Karpas-422 (cell line): ENCODE data around the gene PPL. TPM values are rescaled to one million over a fixed set of nuclear protein-coding genes. Genes with fewer than 3 reads are reported as not detected.

Source experiments
- DNase-seq: peaks from one replicate; pipeline ENCODE4 v3.0.0-alpha.2; 2015
- H2AFZ ChIP-seq: fragments of 200-600 bp; sonication (generic); 2 replicates; pipeline ENCODE4 v1.6.1; 2014; ENCODE audit warnings: antibody characterized with exemption, low read length, mixed read lengths
- H3K27ac ChIP-seq: fragments of 200-600 bp; sonication (generic); 2 replicates; pipeline ENCODE4 v1.5.1; 2014; ENCODE audit warnings: mild to moderate bottlenecking, low read length, moderate library complexity
- H3K27me3 ChIP-seq: fragments of 200-600 bp; sonication (generic); 2 replicates; pipeline ENCODE4 v1.6.1; 2014; ENCODE audit warnings: low read length, mixed read lengths
- H3K36me3 ChIP-seq: fragments of 200-600 bp; sonication (generic); 2 replicates; pipeline ENCODE4 v1.6.1; 2014; ENCODE audit warnings: low read length, mixed read lengths; ENCODE audit not compliant: insufficient read depth
- H3K4me1 ChIP-seq: fragments of 200-600 bp; sonication (generic); 2 replicates; pipeline ENCODE4 v1.6.1; 2014; ENCODE audit warnings: mild to moderate bottlenecking, low read length, mixed read lengths
- H3K4me2 ChIP-seq: fragments of 200-600 bp; sonication (generic); 2 replicates; pipeline ENCODE4 v1.6.1; 2014; ENCODE audit warnings: low read length, low read depth, mild to moderate bottlenecking; ENCODE audit not compliant: poor library complexity, severe bottlenecking
- H3K4me3 ChIP-seq: fragments of 200-600 bp; sonication (generic); 2 replicates; pipeline ENCODE4 v1.5.1; 2014; ENCODE audit warnings: mild to moderate bottlenecking, antibody characterized with exemption, low read length, mixed read lengths
- H3K79me2 ChIP-seq: fragments of 200-600 bp; sonication (generic); 2 replicates; pipeline ENCODE4 v1.6.1; 2014; ENCODE audit warnings: mild to moderate bottlenecking, low read length, mixed read lengths
- H3K9ac ChIP-seq: fragments of 200-600 bp; sonication (generic); 2 replicates; pipeline ENCODE4 v1.6.0; 2014; ENCODE audit warnings: low read length
- H3K9me2 ChIP-seq: fragments of 200-600 bp; sonication (generic), shearing (Covaris generic); replicated peaks from 2 replicates; pipeline ENCODE4 v1.6.0; 2014; ENCODE audit warnings: mild to moderate bottlenecking, low read length, moderate library complexity; ENCODE audit not compliant: insufficient read depth
- H3K9me3 ChIP-seq: fragments of 300-700, 200-600 bp; sonication (generic); 2 replicates; pipeline ENCODE4 v1.6.1; 2014; ENCODE audit warnings: low read length, mixed read lengths
- H4K20me1 ChIP-seq: fragments of 200-600 bp; sonication (generic); 2 replicates; pipeline ENCODE4 v1.6.1; 2014; ENCODE audit warnings: mild to moderate bottlenecking, antibody characterized with exemption, low read length, low read depth; ENCODE audit not compliant: insufficient read depth
- total RNA-seq: library from RNA; depleted of rRNA; stranded (reverse); fragments of >200 nt; shearing (Covaris generic); gene quantifications from 2 replicates; pipeline ENCODE4 v1.2.3, GENCODE V29; 2014; ENCODE audit warnings: low replicate concordance; rRNA removed

Gene PPL
- total RNA-seq, 1 experiment from 2014 or later = not detected

DNA sequence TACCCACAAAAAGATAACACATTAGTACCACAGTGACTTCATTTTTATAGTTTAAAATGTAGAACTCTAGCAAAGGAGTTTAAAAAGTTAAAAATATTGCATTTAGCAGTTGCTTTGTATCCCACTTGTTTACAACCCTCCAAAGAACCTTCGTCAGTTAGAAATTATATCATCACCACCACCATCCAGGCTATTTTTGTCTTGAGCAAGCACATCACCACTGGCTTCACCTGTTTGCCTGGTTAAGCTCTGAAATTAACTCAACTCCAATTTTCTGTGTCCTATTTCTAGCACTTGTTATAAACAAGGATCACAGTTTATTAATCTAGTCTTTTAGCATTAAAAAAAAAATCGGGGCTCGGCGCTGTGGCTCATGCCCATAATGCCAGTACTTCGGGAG lies 96.0 kb downstream of the PPL start:
- no peak for DNase-seq
- peaks cover 8% of the 10 kb centered on the region for H3K4me1 ChIP-seq
- no peak overlapping the region for H3K4me3 ChIP-seq
- no peak overlapping the region for H3K27ac ChIP-seq
- peaks cover 43% of the 10 kb centered on the region for H3K79me2 ChIP-seq
- H3K9ac ChIP-seq = no peak overlapping the region
- peaks cover 49% of the 10 kb centered on the region for H3K36me3 ChIP-seq
- no peaks in the 10 kb centered on the region for H3K27me3 ChIP-seq
- no peaks in the 10 kb centered on the region for H3K9me2 ChIP-seq
- H3K4me2 ChIP-seq = no peak overlapping the region
- H4K20me1 ChIP-seq = peaks cover 8% of the 10 kb centered on the region
- H3K9me3 ChIP-seq = no peaks in the 10 kb centered on the region
- H2AFZ ChIP-seq = no peak overlapping the region

DNA sequence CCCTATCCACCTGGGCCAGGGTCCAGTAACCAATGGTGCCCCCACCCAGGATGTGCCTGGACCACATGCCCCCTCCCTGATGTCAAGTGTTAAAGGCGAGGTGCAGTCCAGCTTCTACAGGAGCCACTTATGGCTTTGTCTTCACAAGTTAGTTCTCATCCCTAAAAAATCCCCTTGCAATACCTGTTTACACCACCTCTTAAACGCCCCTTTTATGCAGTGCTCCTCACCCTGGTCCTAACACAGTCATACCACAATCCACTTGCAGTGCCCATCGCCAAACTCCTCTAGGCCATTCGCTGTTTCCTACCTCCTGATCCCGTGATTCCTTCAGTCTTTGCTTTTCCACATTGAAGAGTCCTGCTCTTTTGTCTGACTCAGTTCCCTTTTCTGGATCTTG lies 97.0 kb downstream of the PPL start:
- Histone ChIP-seq H3K36me3 (peaks cover 49% of the 10 kb centered on the region), H3K9me2 (no peaks in the 10 kb centered on the region), H4K20me1 (no peaks in the 10 kb centered on the region), H2AFZ (no peak overlapping the region), H3K9ac (no peak overlapping the region), H3K4me1 (no peaks in the 10 kb centered on the region), H3K27me3 (no peaks in the 10 kb centered on the region), H3K9me3 (no peaks in the 10 kb centered on the region), H3K27ac (no peak overlapping the region), H3K79me2 (peaks cover 39% of the 10 kb centered on the region), H3K4me2 (no peak overlapping the region), H3K4me3 (no peak overlapping the region)
- DNase-seq = no peak

DNA sequence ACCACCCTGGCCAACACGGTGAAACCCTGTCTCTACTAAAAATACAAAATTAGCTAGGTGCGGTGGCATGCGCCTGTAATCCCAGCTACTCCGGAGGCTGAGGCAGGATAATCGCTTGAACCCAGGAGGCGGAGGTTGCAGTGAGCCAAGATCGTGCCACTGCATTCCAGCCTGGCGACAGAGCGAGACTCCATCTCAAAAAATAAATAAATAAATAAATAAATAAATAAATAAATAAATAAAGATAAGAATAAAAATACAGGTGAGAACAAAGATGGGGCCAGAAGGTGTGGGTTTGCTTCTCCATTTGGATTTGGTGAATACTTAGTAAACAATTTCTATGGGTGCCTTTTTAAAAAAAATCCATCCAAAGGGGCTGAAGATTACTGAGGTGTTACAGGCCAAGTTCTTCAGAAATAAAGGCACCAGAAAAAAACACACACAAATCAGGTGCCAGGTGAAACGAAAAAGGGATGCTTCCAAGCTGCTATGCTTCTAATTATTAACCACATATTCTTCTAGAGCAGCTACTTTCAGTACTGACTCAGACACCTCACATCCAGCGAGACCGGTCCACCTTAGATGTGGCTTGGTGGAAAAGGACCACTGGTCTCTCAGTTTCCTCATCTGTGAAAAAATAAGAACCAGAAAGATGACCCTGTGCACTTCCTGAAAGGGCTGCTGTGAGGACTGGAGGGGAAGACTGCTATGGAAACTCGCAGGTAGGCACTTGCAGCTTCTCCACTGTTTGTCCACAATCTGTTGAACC lies 99.0 kb downstream of the PPL start:
- no peak for DNase-seq
- peaks cover 37% of the 10 kb centered on the region for H3K79me2 ChIP-seq
- H3K27me3 ChIP-seq = no peaks in the 10 kb centered on the region
- peaks cover 52% of the 10 kb centered on the region for H3K36me3 ChIP-seq
- no peak overlapping the region for H2AFZ ChIP-seq
- no peak overlapping the region for H3K4me3 ChIP-seq
- H4K20me1 ChIP-seq = 0 out of 2 replicates have a peak, but pooled peaks cover 5% of the 10 kb centered on the region
- no peak overlapping the region for H3K4me2 ChIP-seq
- H3K4me1 ChIP-seq = no peaks in the 10 kb centered on the region
- H3K9me2 ChIP-seq = no peaks in the 10 kb centered on the region
- H3K9ac ChIP-seq = no peak overlapping the region
- H3K9me3 ChIP-seq = no peaks in the 10 kb centered on the region
- H3K27ac ChIP-seq = no peak overlapping the region

DNA sequence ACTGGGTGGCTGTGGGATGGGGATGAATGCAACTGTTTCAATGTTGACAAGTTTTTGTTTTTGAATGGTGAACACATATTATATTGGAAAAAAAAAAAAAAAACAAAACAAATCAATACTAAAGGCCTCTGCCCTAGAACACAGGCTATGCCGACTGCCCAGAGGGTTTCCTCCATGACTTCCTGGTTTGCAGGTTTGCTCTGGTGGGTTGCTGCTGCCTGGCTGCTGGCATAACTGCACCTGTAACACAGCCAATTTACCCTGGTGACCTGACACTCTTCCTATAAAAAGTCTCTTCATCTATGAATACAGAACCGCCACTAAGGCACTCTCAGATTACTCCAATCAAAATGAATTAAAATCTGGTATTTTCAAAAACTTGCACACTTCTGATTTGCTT lies 100.2 kb downstream of the PPL start:
- Histone ChIP-seq H3K4me3 (no peak overlapping the region), H3K9me2 (no peaks in the 10 kb centered on the region), H2AFZ (no peak overlapping the region), H3K27ac (no peak overlapping the region), H3K27me3 (no peaks in the 10 kb centered on the region), H3K9ac (no peak overlapping the region), H3K4me2 (no peak overlapping the region), H3K79me2 (peaks cover 35% of the 10 kb centered on the region), H3K9me3 (no peaks in the 10 kb centered on the region), H4K20me1 (0 out of 2 replicates have a peak, but pooled peaks cover 6% of the 10 kb centered on the region), H3K36me3 (peaks cover 59% of the 10 kb centered on the region), H3K4me1 (no peaks in the 10 kb centered on the region)
- DNase-seq = no peak

DNA sequence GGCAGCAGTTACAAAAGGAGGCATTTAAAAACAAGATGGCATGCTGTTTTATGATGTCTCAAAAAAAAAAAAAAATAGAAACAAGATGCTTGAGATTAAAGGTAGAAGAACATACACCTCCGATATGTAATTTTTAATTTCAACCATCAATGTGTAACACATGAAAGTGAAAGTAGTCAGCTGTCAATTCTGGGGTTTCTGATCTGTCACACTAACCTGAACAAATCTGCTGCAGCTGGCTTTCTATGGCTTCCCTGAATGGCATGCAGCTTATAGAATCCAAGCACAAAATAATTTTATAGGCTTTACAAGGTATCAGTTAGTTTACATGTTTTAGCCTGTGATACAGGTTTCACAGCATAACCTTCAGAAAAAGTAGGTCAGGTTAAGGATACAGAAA lies 103.4 kb downstream of the PPL start:
- H4K20me1 ChIP-seq = 0 out of 2 replicates have a peak, but pooled peaks cover 6% of the 10 kb centered on the region
- no peak for DNase-seq
- H3K36me3 ChIP-seq = peaks cover 52% of the 10 kb centered on the region
- no peaks in the 10 kb centered on the region for H3K9me2 ChIP-seq
- H3K9me3 ChIP-seq = no peaks in the 10 kb centered on the region
- no peak overlapping the region for H3K4me3 ChIP-seq
- no peaks in the 10 kb centered on the region for H3K4me1 ChIP-seq
- H3K27ac ChIP-seq = no peak overlapping the region
- no peak overlapping the region for H2AFZ ChIP-seq
- H3K9ac ChIP-seq = no peak overlapping the region
- no peaks in the 10 kb centered on the region for H3K27me3 ChIP-seq
- H3K79me2 ChIP-seq = peaks cover 30% of the 10 kb centered on the region
- H3K4me2 ChIP-seq = no peak overlapping the region

DNA sequence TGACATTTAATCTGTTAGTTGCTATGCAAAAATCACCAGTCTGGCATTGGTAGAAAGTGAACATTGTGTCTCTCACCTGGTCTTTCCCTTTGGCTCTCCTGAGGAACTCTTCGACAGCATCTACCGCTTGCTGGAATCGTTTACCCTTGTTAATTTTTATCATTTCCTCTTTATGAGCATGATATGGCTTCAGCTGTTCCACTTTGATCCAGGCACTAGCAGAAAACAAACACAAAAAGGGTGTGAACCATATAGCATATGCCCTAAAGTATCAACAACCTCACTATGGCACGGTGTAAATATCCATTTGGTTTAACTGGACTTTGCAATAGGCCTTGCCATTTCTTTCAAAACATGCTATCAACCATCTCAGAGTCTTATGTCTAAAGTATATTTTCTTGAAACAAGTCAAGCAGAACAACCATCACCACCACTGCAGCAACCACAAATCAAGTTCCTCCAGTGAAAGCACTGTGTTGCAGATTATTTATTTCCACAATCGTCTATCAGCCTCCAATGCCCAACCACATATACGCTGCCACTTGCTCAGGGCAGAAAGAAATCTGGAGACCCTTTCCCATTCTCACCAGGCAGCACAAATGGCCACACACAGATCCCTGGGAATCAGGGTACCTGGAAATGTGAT lies 104.1 kb downstream of the PPL start:
- H3K9me2 ChIP-seq = no peaks in the 10 kb centered on the region
- H3K27ac ChIP-seq = no peak overlapping the region
- 0 out of 2 replicates have a peak, but pooled peaks cover 6% of the 10 kb centered on the region for H4K20me1 ChIP-seq
- no peak overlapping the region for H2AFZ ChIP-seq
- no peak for DNase-seq
- H3K4me2 ChIP-seq = no peak overlapping the region
- H3K36me3 ChIP-seq = peaks cover 55% of the 10 kb centered on the region
- no peaks in the 10 kb centered on the region for H3K9me3 ChIP-seq
- no peak overlapping the region for H3K9ac ChIP-seq
- peaks cover 30% of the 10 kb centered on the region for H3K79me2 ChIP-seq
- no peak overlapping the region for H3K4me3 ChIP-seq
- no peaks in the 10 kb centered on the region for H3K27me3 ChIP-seq
- H3K4me1 ChIP-seq = no peaks in the 10 kb centered on the region

Other genes with a start within 250 kb of the PPL start
- gene NUDT16L1, start 243.6 kb downstream of the PPL start, total RNA-seq = 24.0 and 53.9 TPM in 2 replicates
- gene ANKS3, start 202.9 kb downstream of the PPL start, total RNA-seq = 6.4 and 16.8 TPM in 2 replicates
- 0.22 and 3.7 TPM in 2 replicates for gene DNAAF8, start 202.6 kb downstream of the PPL start, total RNA-seq
- gene ZNF500, start 170.0 kb downstream of the PPL start, total RNA-seq = 4.9 and 11.9 TPM in 2 replicates
- gene SEPTIN12, start 148.8 kb downstream of the PPL start, total RNA-seq = not detected in 2 replicates
- gene SMIM22, start 141.8 kb downstream of the PPL start, total RNA-seq = not detected in 2 replicates
- gene ROGDI, start 134.5 kb downstream of the PPL start, total RNA-seq = 9.4 and 28.4 TPM in 2 replicates
- 23.4 and 45.8 TPM in 2 replicates for gene GLYR1, start 89.9 kb downstream of the PPL start, total RNA-seq
- gene UBN1, start 89.7 kb downstream of the PPL start, total RNA-seq = 21.7 and 27.3 TPM in 2 replicates
- gene SEC14L5, start 21.2 kb upstream of the PPL start, total RNA-seq = not detected in 2 replicates
- 12.6 and 19.3 TPM in 2 replicates for gene NAGPA, start 96.8 kb upstream of the PPL start, total RNA-seq
- not detected in 2 replicates for gene C16orf89, start 128.8 kb upstream of the PPL start, total RNA-seq
- gene ALG1, start 134.7 kb upstream of the PPL start, total RNA-seq = 23.4 and 26.3 TPM in 2 replicates
- gene EEF2KMT, start 160.6 kb upstream of the PPL start, total RNA-seq = 16.6 and 17.6 TPM in 2 replicates